CD4-positive, alpha-beta T cell treated with Interleukin-15 for 1 hour (primary cell): ENCODE results near the gene METAP2.

Source experiments
- DNase-seq: peaks from one replicate; pipeline ENCODE4 v3.0.0-alpha.2; 2020

Gene METAP2

DNA sequence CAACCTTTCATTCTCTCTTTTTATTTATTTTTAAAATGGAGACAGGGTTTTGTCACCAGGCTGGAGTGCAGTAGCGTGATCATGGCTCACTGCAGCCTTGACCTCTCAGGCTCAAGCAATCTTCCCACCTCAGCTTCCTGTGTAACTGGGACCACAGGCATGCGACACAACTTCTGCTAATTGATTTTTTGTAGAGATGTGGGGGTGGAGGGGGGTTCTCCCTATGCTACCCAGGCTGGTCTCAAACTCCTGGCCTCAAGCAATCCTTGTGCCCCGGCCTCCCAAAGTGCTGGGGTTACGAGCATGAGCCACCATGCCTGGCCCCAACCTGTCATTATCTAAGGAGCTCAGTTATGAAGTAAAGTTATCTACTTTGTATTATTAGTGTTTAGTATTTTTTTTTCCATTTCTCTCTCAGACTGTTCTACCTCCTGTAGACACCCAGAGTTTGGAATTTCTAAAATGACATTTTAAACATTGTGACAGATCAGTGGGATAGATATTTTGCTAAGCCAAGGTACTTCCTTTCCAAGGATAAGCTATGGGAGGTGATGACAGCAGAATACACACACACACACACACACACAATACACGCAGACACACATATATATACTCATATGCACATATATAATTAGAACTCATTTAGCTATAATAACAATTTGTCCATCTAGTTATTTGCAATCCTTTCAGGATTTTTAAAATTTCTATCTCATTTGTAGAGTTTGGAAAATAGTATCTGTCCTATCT is 79.4 kb downstream of the METAP2 start:
- no peak for DNase-seq

- DNase-seq, result no peak
Measured at GRCh38 chr12:95554532-95555071, 80.7 kb downstream of the METAP2 start.

GRCh38 chr12:95557625-95558024 is 83.7 kb downstream of the METAP2 start:
- DNase-seq, result no peak
